Sigmoid colon (tissue), 7 donors: ENCODE results near the gene L2HGDH. TPM values are rescaled to one million over a fixed set of nuclear protein-coding genes. Genes with fewer than 3 reads are reported as not detected.

Experiments used
- DNase-seq: peaks from one replicate; pipeline ENCODE4 v3.0.0-alpha.2; 2019
- H3K27ac ChIP-seq, 4 donors: fragments of 200-600 bp; sonication (generic); one replicate each; pipeline ENCODE4 v1.5.1; 2016 to 2019; ENCODE audit warnings: mild to moderate bottlenecking in 1 of 4
- H3K27me3 ChIP-seq, 3 donors: fragments of 200-600 bp; sonication (generic); one replicate each; pipeline ENCODE4 v1.5.1; 2019; ENCODE audit warnings: mild to moderate bottlenecking in 1 of 3
- H3K36me3 ChIP-seq, 4 donors: fragments of 200-600 bp; sonication (generic); one replicate each; pipeline ENCODE4 v1.5.1; 2016 to 2019
- H3K4me1 ChIP-seq, 4 donors: fragments of 200-600 bp; sonication (generic); one replicate each; pipeline ENCODE4 v1.5.1; 2017 to 2019
- H3K4me3 ChIP-seq, 4 donors: fragments of 200-600 bp; sonication (generic); one replicate each; pipeline ENCODE4 v1.5.1; 2017 to 2019; ENCODE audit warnings: mild to moderate bottlenecking in 2 of 4, moderate library complexity in 1 of 4
- H3K9me3 ChIP-seq, 4 donors: fragments of 200-600 bp in 3 of 4; sonication (generic) in 3 of 4; one replicate each; pipeline versions ENCODE4 v1.5.1 to v1.6.1; 2013 to 2019
- CTCF ChIP-seq, 4 experiments: fragments of 450-650 bp in 3 of 4; fragments of 200-600 bp in 1 of 4; IDR thresholded peaks; one replicate each; pipeline ENCODE4 v1.5.1; 2016 to 2019; ENCODE audit warnings: antibody characterized with exemption in 4 of 4, mild to moderate bottlenecking in 3 of 4, moderate library complexity in 2 of 4
- EP300 ChIP-seq, 4 donors: sonication (generic); formaldehyde crosslinking; IDR thresholded peaks; one replicate each; pipeline ENCODE4 v1.6.1; 2017; ENCODE audit warnings: antibody characterized with exemption in 4 of 4
- POLR2A ChIP-seq, 2 donors: fragments of 450-650 bp; IDR thresholded peaks; one replicate each; pipeline ENCODE4 v1.6.1; 2016; ENCODE audit warnings: antibody characterized with exemption in 2 of 2, mild to moderate bottlenecking in 2 of 2, moderate library complexity in 2 of 2
- POLR2AphosphoS5 ChIP-seq, 4 donors: sonication (generic); formaldehyde crosslinking; IDR thresholded peaks; one replicate each; pipeline ENCODE4 v1.6.1; 2017; ENCODE audit warnings: antibody characterized with exemption in 4 of 4
- WGBS, 2 donors: extraction: QIAGEN DNeasy Blood & Tissue Kit; methylation state at CpG; one replicate each; pipeline ENCODE4 v1.1.7; 2013; 5-methylcytosine and 5-hydroxymethylcytosine counted together
- intact Hi-C: fragments of 100-400 bp; cut with DNase I; formaldehyde crosslinking; loops from one replicate; pipeline ENCODE4 v1.15.1; 2023
- polyA plus RNA-seq, 3 donors: library from polyadenylated mRNA; stranded (reverse); fragments of 200-250 nt; gene quantifications; one replicate each; pipeline ENCODE4 v1.2.3, GENCODE V29; 2013
- total RNA-seq, 4 donors: library from RNA; depleted of rRNA; stranded (reverse); fragments of >200 nt; gene quantifications; one replicate each; pipeline ENCODE4 v1.1.0, GENCODE V29; 2016
- donor health status: healthy with polysubstance abuse.
- donor health status: Bipolar disorder and iron deficiency.
- donor health status: healthy.

Gene L2HGDH
- total and polyA plus RNA-seq, 7 donors: 2.7 to 6.7 (median 3.9) TPM

- H3K4me3 ChIP-seq: no peak overlapping the region
- H3K36me3 ChIP-seq: no peaks in the 10 kb centered on the region
- no peak overlapping the region for H3K27ac ChIP-seq
- peaks cover 0 to 19% (median 12%) of the 10 kb centered on the region in 4 donors for H3K4me1 ChIP-seq
- WGBS, 2 donors: 83 to 92% methylated on average over 4 of the region's 4 CpGs
- no peak for DNase-seq
- intact Hi-C loops: no loop called here
- TF ChIP-seq CTCF (IDR thresholded peaks at IDR 0.05) (no peak), EP300 (IDR thresholded peaks at IDR 0.05) (no peak), POLR2AphosphoS5 (IDR thresholded peaks at IDR 0.05) (no peak), POLR2A (IDR thresholded peaks at IDR 0.05) (no peak)
- no peaks in the 10 kb centered on the region for H3K27me3 ChIP-seq
- no peaks in the 10 kb centered on the region for H3K9me3 ChIP-seq
These were observed 3.6 kb downstream of the L2HGDH start for GRCh38 chr14:50308363-50308915.

GRCh38 chr14:50303744-50304471 is 8.1 kb downstream of the L2HGDH start:
- Histone ChIP-seq H3K4me3 (no peak overlapping the region), H3K4me1 (no peaks in the 10 kb centered on the region), H3K27ac (no peak overlapping the region), H3K27me3 (no peaks in the 10 kb centered on the region), H3K9me3 (no peaks in the 10 kb centered on the region), H3K36me3 (no peaks in the 10 kb centered on the region)
- WGBS, 2 donors: 92 to 93% methylated on average over 8 of the region's 8 CpGs
- TF ChIP-seq EP300 (IDR thresholded peaks at IDR 0.05): no peak
- TF ChIP-seq CTCF (IDR thresholded peaks at IDR 0.05): no peak
- no peak for TF ChIP-seq POLR2A (IDR thresholded peaks at IDR 0.05)
- no peak for TF ChIP-seq POLR2AphosphoS5 (IDR thresholded peaks at IDR 0.05)
- no peak for DNase-seq
- intact Hi-C loops: no loop called here

GRCh38 chr14:50301914-50302313 is 10.1 kb downstream of the L2HGDH start:
- Histone ChIP-seq H3K9me3 (no peaks in the 10 kb centered on the region), H3K27ac (no peak overlapping the region), H3K27me3 (no peaks in the 10 kb centered on the region), H3K4me3 (no peak overlapping the region), H3K36me3 (no peaks in the 10 kb centered on the region), H3K4me1 (no peaks in the 10 kb centered on the region)
- no peak for TF ChIP-seq POLR2A (IDR thresholded peaks at IDR 0.05)
- no peak for TF ChIP-seq EP300 (IDR thresholded peaks at IDR 0.05)
- no peak for TF ChIP-seq POLR2AphosphoS5 (IDR thresholded peaks at IDR 0.05)
- no peak for TF ChIP-seq CTCF (IDR thresholded peaks at IDR 0.05)
- intact Hi-C loops: no loop called here
- DNase-seq: no peak

- 97 to 98% methylated on average over 2 of the region's 2 CpGs for WGBS, 2 donors
- no peaks in the 10 kb centered on the region for H3K27me3 ChIP-seq
- no peak overlapping the region for H3K4me3 ChIP-seq
- intact Hi-C loops: no loop called here
- no peaks in the 10 kb centered on the region for H3K36me3 ChIP-seq
- no peak for DNase-seq
- no peak overlapping the region for H3K27ac ChIP-seq
- peaks cover 0 to 7% (median 0%) of the 10 kb centered on the region in 4 donors for H3K4me1 ChIP-seq
- H3K9me3 ChIP-seq: no peaks in the 10 kb centered on the region
- TF ChIP-seq POLR2A (IDR thresholded peaks at IDR 0.05): no peak
- TF ChIP-seq POLR2AphosphoS5 (IDR thresholded peaks at IDR 0.05): no peak
- TF ChIP-seq EP300 (IDR thresholded peaks at IDR 0.05): no peak
- no peak for TF ChIP-seq CTCF (IDR thresholded peaks at IDR 0.05)
These were observed 12.4 kb downstream of the L2HGDH start for GRCh38 chr14:50299585-50299984.
